ENCODE data around the gene SRSF2.
"Not testable (repeated sequence)": the region's sequence is repeated elsewhere in the genome, so short reads cannot be mapped to it uniquely, and the experiment has no call there.

Gene SRSF2, protein sequence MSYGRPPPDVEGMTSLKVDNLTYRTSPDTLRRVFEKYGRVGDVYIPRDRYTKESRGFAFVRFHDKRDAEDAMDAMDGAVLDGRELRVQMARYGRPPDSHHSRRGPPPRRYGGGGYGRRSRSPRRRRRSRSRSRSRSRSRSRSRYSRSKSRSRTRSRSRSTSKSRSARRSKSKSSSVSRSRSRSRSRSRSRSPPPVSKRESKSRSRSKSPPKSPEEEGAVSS

DNA sequence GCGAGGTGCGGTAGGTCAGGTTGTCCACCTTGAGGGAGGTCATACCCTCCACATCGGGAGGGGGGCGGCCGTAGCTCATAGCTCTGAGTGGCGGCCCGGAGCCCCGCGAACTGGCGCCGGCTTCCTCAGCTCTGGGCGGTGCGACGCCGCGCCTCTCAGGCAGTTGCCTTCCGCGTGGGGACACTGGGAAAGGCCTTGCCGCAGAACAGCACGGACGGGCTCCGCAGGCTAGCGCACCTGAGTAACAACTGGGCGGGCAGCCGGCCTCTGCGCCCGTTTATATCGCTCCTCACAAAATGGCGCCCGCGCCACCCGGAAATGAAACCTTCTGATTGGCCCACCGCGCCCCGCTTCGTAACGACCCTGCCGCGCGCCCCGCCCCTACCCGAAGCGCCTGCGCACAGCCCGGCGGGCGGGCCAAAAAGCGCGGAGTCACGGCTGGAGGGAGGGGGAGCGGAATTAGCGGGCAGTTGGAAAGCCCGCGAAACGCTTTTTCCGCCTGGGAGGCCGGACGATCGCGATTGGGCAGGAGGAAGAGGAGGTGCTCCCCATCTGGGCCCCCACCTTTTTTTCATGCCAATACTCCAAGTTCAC, at the start of gene SRSF2:
Gene SRSF2 (minus strand): TSS at position 250 of the 594 bp plus-strand sequence. CDS start 171 bp downstream, at position 79.
- DNase-seq (ENCODE audit: low spot score), result peak; percentile 98

DNA sequence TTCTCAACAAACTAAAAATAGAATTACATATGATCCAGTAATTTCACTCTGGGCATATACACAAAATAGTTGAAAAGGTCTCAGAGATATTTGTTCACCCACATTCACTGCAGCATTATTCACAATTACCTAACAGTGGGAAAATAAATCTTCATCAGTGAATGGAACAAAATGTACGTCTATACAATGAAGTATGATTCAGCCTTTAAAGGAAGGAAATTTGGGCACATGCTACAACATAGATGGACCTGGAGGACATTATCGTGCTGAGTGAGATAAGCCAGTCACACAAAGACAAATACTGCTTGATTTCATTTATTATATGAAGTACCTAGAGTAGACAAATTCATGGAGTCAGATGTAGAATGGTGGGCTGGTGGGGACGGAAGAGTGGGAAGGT, 47.8 kb upstream of the SRSF2 start:
- DNase-seq (ENCODE audit: low spot score), result no peak

DNA sequence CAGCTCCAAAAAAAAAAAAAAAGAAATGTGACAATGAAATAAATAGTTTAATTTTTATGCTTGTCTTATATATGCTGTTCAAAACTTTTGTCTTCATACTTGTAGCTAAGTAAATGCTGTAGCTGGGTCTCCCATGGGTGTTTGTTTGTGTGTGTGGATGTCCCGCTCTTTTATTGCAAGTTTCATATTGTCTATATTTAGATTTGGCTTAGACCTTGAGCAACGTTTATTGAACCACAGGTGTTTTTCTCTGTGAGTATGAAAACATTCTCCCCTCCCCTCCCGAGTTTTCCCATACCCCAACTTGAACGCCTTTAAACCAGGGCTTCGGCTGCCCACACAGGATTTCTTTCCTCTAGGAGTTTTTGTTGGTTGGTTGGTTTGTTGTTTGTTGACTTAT, 46.0 kb upstream of the SRSF2 start:
- DNase-seq (ENCODE audit: low spot score), result no peak

DNA sequence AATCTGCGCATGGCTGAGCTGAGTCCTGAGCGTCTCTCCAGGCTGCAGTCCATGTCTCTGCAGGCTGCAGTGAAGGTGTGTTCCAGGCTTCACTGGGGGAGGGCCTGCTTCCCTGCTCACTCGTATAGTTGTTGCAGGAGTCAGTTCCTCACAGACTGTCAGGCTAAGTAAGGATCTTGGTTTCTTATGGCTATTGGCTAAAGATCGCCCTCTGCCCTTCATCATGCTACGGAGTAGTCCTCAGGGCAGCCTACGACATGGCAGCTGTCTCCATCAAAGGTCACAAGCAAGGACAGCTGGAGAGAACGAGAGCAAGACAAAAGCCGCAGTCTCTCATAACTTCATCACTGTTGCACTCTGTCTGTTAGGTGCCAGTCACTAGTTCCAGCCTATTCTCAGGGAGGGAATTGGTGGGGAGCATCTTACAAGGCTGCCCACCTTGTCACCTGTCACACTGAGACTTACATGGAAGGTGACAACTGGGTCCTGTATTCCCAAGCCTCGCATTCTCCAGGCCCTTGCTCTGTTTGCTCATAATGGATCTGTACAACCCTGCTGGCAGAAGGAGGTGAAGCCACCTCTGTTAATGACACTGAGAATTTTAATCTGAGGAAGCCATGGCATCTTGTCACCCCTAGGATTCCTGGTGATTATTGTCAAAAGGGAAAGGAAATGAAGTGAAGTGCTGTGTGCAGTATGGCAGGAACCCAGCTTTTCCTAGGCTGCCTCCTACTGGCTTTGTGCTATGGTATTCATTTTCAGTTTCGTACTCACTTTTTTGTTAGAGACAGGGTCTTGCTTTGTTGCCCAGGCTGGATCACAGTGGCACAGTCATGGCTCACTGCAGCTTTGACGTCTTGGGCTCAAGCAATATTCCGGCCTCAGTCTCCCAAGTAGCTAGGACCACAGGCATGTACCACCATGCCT, 44.2 kb upstream of the SRSF2 start:
- no peak for DNase-seq (ENCODE audit: low spot score)

DNA sequence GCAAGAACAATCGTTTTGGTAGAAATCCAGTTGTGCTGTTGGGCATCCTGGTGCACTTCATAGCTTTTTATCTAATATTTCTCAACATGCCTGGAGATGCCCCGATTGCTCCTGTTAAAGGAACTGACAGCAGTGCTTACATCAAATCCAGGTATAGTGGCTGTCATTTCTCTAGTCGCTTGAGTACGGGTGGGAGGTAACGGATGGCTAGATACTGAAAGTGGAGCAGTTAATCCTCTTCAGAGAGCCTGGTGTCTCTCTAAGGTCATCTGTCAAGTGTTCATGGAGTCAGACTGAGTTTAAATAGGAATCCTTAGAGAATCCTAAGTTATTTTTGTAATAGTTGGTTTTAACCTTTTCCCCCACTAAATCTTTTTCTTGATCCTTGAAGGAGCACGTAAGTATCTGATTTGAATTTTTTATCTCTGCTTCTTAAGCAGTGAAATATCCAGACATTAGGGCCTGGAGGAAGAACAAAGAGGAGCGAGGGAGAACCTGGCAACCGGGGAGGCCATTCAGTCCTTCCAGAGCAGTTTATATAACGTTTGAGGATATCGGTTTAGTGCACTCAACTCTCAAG, 38.0 kb upstream of the SRSF2 start:
- DNase-seq (ENCODE audit: low spot score), result no peak

DNA sequence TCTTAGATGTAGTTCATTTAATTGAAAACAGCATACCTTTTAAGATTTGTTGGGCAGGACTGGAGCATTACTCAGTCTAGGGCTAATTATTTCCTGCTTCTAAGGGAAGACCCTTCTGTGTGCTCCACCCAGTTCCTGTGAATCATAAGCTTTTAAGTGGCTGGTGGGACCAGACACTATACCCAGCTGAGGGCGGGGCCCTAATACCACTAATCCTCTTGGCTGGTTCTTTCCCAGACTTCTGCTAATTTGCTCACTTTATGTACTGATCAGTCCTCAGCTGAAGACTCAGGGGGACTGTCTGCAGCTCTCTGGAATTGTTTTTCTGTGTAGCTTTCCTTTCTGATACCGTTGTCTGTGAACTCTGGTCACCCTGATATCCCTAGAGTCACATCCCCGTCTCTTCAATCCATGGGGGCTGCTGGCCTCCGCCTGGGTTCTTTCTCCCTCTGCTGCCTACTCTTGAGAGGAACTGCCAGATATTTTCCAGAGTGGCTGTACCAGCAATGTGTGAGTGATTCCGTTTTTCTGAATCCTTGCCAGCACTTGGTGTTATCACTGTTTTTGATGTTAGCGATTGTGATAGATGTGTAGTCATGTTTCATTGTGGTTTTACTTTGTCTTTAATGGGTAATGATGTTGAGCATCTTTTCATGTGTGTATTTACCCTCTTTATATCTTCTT, 35.9 kb upstream of the SRSF2 start:
- no peak for DNase-seq (ENCODE audit: low spot score)

DNA sequence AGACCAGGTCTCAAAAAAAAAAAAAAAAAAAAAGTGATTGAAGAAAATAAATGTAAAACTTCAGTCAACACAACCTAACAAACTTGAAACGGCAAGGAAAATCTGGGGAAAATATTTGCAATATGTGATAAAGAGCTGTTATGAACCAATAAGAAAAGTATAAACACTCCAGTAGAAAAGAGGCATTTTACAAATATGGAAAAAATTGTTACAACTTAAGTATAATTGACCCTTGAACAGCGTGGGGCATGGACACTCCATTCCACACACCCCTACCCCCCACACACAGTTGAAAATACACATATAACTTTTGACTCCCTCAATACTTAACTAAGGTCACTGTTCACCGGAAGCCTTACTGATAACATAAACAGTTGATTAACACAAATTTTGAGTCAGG, 21.4 kb upstream of the SRSF2 start:
- no peak for DNase-seq (ENCODE audit: low spot score)

DNA sequence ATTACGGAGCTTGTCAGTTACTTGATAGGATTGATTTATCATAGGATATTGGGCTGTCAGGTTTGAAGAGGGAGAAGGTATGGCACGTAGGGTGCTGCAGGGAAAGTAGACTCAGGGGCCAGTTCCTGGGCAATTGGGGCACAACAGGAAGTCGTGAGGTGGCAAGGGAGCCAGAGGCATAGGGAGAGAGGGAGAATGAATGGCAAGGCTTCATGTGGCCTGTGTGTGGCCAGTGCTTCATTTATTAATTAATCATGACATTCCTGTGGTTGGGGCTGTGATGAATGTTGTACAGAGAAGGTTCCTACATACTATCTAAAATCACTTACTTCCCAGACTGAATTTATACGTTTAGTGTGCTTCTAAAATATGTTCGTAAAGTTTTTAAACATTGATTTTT, 20.1 kb upstream of the SRSF2 start:
- no peak for DNase-seq (ENCODE audit: low spot score)

DNA sequence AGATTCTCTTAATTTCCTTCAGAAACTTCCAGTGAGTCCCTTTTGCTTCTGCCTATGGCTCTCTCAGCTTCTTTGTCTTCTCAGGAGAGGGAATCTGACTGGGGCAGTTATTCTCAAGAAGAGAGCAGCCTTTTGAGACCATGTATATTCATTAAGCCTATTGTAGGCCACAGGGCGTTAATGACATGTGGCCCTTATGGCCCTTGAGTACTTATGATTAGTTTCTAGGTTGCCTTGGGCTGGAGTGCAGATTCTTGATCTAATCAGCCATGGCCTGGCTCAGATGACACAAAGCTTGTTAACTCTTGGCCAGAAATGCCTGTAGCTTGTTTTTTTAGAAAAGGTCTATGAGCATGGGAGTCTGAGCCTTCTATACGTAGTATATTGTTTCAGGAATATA, 18.2 kb upstream of the SRSF2 start:
- no peak for DNase-seq (ENCODE audit: low spot score)

DNA sequence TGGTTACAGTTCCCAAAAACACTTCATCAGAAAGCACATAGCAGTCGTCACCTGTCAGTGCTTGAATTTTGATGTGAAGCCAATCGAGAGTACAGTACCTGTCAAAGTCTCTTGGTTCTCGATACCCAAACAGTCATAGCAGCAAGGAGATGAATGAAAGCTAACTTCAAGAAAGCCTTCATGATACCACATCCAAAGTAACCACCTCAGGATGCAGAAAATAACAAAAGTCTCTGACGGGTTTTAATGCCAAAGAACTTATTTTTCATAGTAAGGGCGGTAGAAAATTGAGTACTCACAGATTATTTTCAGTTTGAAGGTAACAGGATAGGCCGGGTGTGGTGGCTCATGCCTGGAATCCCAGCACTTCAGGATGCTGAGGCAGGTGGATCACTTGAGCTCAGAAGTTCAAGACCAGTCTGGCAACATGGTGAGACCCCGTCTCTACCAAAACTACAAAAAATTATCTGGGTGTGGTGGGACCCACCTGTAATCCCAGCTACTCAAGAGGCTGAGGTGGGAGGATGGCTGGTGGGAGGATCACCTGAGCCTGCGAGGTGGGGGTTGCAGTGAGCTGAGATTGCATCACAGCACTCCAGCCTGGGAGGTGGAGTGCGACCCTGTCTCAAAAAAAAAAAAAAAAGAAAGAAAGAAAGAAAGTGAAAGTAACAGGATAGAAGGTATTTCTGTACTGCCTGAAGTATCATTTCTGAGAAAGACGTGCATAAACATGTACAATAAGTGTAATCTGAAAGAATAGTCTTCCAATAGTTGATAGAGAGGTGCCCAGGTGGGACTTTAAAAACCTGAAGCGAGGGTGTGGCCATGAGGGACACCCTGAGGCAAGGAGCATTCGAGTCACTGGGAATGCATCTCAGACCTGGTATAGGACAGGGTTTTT, 16.2 kb upstream of the SRSF2 start:
- no peak for DNase-seq (ENCODE audit: low spot score)

DNA sequence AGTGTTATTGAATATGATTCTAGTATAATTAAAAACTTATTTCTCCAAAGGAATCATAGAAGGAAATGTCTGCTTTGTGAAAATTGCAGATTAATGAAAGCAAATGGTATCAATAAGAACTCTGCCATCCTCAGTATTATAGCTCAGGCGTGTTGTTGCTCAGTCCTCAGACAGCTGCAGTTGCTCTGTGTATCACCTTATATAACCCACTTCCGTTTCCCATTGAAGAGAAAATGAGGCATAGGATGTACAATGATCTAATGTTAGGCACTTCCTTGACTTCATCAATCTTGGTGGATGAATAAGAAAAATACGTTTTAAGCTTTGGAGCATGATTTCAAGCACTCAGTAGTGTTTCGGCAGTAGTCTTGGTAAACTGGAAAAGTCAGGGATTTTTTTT, 14.9 kb upstream of the SRSF2 start:
- no peak for DNase-seq (ENCODE audit: low spot score)

DNA sequence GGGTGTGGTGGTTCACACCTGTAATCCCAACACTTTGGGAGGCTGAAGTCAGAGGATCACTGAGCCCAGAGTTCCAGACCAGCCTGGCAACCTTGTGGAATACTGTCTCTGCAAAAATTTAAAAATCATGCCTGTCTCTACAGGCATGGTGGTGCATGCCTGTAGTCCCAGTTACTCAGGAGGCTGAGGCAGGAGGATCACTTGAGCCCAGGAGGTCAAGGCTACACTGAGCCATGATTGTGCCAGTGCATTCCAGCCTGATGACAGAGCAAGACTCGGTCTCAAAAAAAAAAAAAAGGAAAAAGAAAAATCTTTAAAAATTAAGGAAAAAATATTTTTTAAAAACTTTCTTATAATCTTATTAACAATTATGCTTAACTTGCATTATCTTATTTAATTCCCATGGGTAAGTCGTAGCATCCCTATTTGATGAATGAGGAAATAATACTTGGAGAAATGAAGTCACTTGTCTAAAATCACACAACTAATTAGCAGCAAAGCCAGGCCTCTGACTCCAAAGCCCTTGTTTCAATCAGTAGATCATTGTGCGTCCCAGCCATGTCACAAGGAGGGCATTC, 14.4 kb upstream of the SRSF2 start:
- peak; percentile 12 for DNase-seq (ENCODE audit: low spot score)

DNA sequence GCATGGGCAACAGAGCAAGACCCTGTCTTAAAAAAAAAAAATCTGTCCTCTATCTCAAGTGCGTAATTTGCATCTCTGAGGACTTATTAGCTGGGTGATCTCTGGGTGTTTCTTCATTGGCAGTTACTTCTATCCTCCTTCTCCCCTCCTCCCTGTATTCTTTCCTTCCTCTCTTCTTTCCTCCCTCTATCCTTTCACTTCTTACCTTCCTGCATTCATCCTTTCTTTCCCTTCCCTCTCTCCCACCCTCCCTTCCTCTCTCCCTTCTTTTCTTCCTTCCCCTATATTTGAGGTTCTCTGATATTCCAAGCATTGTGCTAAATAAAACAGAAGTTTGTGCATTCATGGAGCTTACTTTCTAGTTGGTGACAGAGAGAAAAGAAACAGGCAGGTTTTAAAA, 11.5 kb upstream of the SRSF2 start:
- no peak for DNase-seq (ENCODE audit: low spot score)

DNA sequence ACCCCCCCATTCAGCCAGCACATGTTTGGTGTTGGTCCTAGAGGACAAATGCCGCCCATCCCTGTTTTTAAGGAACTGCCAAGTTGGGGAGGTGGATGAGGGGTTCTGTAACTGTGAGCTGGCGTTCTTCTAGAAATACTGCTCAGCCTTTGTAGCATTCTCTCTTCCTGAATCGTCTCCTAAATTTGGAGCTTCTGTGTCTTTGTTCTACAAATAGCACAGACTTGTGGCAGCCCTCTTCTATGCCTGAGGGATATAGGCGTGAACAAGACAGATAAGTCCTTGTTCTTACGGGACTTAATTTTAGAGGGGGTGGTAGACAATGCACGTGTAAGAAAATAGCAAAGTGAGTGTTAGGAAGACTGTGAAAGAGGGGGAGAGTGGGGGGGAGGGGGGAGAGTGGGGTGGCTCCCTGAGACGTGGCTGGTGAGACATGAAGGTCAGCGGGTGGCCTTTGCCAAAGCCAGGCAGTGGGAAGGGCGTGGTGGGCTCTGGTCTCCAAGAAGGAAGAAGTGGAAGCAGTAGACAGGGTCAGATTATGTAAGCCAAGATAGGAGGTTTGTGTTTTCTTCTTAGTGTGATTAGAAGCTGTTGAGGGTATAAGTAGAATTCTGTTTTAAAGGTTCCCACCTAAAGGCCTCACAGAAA, 10.7 kb upstream of the SRSF2 start:
- peak; percentile 31 for DNase-seq (ENCODE audit: low spot score)

DNA sequence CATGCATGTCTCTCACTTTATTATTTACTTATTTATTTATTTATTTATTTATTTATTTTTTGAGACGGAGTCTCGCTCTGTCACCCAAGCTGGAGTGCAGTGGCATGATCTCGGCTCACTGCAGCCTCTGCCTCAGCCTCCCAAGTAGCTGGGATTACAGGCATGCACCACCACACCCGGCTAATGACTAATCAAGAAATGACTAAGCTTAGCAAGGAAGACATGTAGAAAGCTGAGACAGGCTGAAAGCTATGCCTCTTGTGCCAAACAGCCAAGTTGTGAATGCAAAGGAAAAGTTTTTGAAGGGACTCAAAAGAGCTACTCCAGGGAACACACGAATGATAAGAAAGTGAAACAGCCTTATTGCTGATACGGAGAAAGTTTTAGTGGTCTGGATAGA, 8.7 kb upstream of the SRSF2 start:
- not testable (repeated sequence) for DNase-seq (ENCODE audit: low spot score)

DNA sequence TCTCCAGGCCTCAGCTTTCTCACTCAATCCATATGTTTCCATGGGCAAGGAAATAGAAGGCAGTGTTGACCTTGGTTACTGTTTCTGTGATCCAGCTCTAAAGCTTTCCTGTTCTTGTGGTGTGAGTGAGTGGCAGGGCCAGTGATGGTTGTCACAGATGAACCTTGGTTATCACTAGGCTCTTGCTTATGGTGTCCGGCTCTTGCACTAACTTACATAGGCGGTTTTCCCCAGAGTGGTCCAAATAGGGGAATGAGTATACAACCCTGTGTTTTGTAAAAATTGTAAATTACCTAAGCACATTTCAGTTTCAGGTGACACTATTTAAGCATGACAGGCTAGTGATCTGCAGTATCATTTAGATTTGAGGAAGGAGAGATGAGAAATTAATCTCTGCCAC, 7.6 kb upstream of the SRSF2 start:
- DNase-seq (ENCODE audit: low spot score), result no peak

DNA sequence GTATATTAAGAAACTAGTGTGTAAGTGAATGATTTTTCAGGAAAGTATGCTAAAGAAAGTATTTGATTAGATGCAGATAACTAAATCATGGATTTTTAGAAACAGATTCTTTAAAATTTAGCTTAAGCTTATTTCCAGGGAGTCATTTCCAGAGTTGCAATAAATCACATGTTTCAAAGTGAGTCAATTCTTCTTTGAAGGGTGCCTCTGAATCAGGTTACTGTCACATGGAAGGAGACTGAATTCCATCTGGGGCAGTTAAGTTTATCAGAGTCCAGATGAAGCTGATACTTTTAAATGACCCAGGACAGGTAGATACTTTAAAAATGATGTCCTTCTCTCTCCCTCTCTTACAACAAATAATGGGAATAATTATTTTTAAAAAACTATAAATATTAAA, 5.8 kb upstream of the SRSF2 start:
- no peak for DNase-seq (ENCODE audit: low spot score)

DNA sequence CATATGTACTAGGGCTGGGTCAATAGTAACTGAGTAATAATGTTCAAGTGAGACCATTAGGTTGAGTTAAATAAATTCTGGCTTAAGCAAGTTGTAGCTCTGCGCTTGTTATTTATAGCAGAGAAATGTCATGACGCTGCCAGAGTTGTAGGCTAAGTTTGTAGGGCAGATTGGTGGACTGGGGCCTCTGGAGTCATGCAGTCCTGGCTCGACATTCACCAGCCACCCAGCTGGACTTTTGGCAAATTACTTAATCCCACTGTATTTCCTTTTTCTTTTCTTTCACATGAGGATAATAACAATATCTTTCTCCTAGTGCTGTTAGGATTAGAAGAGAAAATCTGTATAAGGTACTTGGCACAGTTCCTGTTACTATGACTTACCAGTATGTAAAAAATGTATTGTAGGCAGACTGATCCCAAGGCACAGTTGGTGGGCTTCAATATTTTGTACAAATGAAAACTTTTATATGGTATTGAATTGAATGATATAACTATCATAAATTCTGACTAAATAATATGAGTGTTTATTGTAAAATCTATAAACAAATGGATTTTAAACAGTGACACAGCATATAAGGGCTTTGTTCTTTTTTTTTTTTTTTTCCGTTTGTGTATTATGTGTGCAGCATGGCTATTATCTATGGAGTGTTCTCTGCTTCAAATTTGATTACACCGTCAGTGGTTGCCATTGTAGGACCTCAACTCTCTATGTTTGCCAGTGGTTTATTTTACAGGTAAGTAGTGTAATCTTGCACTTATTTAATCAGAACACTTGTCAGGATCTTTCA, 3.4 kb upstream of the SRSF2 start:
- no peak for DNase-seq (ENCODE audit: low spot score)

DNA sequence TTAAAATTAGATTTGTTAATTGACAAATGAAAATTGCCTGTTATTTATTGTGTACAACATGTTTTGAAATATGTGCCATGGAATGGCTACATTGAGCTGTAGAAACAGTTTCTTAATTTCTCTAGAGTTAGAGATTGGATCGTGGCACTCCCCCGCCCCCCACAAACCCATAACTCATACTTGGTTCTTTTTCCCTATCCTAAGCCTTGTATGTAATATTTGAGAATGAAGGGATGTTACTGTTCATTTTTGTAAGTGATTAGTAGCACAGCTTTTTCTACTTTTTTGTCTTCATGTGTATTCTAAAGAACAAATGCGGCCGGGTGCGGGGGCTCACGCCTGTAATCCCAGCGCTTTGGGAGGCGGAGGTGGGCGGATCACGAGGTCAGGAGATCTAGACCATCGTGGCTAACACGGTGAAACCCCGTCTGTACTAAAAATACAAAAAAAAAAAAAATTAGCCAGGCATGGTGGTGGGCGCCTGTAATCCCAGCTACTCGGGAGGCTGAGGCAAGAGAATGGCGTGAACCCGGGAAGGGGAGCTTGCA, 2.5 kb upstream of the SRSF2 start:
- not testable (repeated sequence) for DNase-seq (ENCODE audit: low spot score)
